Daoy (cell line): Measurements from ENCODE around the gene PTGS1. TPM values are rescaled to one million over a fixed set of nuclear protein-coding genes. Genes with fewer than 3 reads are reported as not detected.
"Not testable (repeated sequence)": the region's sequence is repeated elsewhere in the genome, so short reads cannot be mapped to it uniquely, and the experiment has no call there.

Experiments used
- DNase-seq: peaks from one replicate; pipeline ENCODE4 v3.0.0-alpha.2; 2015; ENCODE audit warnings: low read depth
- total RNA-seq: library from RNA; depleted of rRNA; stranded (reverse); fragments of >200 nt; shearing (Covaris generic); gene quantifications from 2 replicates; pipeline ENCODE4 v1.2.3, GENCODE V29; 2014; rRNA removed

Gene PTGS1
- total RNA-seq: 0.51 TPM in 1 of 2 replicates, not detected in the other

DNA sequence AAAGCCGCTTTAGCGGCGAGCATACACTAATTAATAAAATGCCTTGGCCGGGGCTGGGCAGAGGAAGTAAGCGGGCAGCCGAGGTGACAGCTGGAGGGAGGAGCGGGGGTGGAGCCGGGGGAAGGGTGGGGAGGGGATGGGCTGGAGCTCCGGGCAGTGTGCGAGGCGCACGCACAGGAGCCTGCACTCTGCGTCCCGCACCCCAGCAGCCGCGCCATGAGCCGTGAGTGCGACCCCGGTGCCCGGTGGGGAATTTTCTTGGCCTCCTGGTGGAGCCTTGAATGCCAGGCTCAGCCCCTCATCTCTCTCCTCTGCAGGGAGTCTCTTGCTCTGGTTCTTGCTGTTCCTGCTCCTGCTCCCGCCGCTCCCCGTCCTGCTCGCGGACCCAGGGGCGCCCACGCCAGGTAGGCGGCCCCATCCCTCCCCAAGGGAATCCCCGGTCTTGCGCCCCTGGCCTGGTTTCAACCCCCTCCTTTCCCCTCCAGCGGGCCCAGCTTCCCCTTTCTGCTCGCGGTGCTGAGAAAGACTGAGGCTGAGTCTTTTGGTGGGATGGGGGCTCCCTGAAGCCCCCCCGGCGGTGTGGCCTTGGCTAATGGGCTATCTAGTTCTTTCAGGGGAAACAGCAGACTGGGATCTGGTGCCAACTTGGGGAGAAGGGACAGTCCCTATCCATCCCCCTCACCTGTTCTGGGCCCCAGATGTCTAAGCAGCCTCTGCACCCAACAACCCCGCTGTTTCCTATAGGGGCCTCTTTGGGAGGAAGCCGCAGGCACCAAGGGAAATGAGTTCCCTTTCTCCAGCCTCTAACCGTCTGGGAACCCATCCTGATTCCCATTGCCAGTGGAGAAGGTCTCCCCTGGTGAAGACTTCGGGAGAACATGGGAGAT is at the start of gene PTGS1:
PTGS1 (plus strand) TSS at position 156 of the 887 bp plus-strand sequence; CDS start at position 217, 61 bp downstream.
- peak; percentile 39 for DNase-seq

- DNase-seq: no peak
Measured at GRCh38 chr9:122322553-122322952, 48.3 kb upstream of the PTGS1 start.

GRCh38 chr9:122324665-122325064 is 46.2 kb upstream of the PTGS1 start:
- not testable (repeated sequence) for DNase-seq

DNA sequence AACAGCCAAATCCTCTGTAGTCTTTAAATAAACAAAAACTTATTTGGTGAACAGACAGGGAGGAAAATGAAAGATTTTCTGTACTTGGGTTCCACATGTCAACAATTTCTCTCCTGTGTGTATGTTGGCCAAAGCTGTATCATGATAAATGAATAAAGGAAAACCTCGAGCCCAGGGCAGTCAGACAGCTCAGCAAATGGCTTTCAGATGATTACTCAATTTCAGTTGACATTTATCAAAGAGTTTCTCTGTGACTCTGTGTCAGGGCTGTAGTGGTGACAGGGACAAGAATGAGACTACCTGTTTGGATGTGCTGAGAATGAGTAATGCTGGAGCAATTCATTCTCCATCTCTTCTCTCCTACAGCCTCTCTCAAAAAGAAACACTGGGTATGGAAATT is 45.7 kb upstream of the PTGS1 start:
- DNase-seq: no peak

GRCh38 chr9:122327175-122327574 is 43.6 kb upstream of the PTGS1 start:
- DNase-seq: no peak

- no peak for DNase-seq
Measured at GRCh38 chr9:122329597-122329996, 41.2 kb upstream of the PTGS1 start.

- not testable (repeated sequence) for DNase-seq
Measured at GRCh38 chr9:122330466-122330865, 40.4 kb upstream of the PTGS1 start.

DNA sequence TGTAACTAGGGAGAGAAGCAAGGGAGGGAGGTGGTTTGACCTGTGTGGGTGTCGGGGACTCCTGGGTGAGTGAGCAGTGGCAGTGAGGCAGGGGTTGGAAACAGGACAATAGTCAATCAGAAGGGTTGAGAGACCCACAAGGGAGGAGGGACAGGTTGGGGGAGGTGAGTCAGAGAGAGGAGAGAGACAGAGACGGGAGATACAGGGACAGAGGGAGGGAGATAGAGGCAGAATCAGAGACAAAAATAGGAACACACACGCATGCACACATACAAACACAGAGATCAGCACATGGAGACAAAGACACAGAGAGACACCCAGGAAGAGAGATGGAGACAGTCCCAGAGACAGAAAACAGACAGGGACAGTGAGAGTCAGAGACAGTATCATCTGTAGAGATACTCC is 39.3 kb upstream of the PTGS1 start:
- DNase-seq: no peak

DNA sequence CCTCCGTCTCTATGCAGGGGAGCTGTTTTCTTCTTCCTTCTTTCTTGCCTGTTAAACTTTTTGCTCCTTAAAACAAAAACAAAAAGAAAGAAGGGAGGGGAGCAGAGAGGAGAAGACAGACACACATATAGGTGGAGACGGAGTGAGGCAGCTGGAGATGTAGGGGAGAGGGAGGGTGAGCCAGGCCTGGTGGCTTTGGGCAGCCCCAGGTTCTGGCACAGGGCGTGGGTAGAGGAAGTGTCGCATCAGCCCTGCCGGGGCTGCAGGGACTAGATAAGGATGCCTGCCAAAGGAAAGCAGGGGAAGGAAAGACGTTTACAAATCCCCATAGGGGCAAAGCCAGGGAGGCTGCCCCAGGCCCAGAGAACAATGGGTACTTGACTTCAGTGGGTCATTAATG is 38.7 kb upstream of the PTGS1 start:
- no peak for DNase-seq

- DNase-seq: no peak
Measured at GRCh38 chr9:122332644-122333043, 38.2 kb upstream of the PTGS1 start.

DNA sequence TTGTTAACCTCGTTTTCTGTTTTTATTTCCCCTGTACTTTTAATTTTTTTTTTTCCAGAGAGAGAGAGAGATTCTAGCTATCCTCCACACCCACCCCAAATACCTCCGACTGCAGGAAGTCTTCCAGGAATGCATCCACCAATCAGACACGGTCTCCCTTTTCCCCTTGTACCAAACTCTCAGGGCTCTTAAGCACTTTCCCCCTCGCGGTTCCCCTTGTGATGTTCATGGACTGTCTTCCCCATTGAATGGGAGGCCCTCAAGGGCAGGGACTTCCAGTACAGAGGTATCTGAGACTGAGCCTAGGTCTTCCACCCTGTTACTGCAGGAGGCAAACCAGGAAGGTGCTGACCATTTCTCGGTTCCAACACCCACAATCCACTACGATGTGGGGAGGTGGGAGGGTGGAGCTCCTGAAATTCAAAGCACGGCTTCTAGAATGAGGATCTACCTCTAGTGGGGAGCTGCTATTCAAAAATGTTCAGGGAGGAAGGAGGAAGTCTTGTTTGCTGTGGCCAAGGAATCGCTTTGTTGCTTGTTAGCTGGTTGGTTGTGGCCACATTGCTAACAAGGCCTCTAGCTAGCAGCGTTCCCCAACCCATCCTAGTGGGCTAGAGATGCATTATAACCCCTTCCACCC is 37.5 kb upstream of the PTGS1 start:
- DNase-seq: no peak

GRCh38 chr9:122334916-122335315 is 35.9 kb upstream of the PTGS1 start:
- DNase-seq: peak; percentile 41

DNA sequence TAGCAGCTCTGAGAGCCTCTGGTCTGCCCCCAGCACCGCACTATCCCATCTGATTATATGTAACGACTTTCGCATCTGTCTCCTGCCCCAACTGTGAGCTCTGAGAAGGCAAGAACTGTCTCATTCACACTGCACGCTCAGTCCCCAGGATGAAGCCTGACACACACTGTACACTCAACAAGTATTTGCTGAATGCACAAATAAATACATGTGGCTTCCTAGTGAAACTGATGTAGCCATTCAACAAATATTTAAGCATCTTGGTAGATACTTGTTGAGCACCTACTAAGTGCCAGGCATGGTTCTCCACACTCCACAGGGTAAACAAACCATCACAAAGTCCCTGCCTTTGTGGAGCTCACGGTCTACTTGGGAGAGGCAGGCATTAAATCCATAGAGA is 34.6 kb upstream of the PTGS1 start:
- DNase-seq: no peak

DNA sequence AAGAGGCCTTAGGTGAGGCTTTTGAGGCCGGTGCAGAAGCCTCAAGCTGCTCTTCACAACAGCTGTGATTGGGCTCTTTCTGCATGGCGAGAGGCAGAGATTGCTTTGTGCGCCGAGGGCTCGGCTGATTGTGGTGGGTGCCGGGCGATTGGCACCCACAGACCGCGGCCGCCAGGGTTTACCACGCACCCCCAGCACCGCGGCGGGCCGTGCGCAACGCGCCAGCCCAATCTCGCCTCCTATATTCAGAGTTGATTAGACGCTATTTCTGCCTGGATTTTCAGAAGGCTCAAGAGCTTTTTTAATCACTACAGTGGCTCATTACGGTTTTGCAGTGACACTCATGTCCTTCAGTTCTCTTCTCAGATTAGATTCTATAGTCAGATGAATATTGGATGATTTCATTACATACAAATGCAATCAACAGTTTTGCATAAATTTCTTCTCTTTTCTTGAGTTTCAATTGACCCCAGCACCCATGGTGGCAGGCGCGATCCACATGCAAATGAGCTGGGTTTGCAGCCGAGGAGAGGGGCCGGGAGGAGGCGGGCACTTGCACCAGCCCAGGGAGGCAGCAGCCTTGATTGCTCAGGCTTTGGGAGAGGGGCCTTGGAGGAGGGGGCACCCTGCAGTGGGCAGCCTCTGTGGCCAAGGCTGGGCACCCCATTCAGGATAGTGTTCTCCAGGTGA is 33.8 kb upstream of the PTGS1 start:
- no peak for DNase-seq

- DNase-seq: no peak
Measured at GRCh38 chr9:122337556-122337929, 33.3 kb upstream of the PTGS1 start.

- DNase-seq: no peak
Measured at GRCh38 chr9:122338536-122338935, 32.3 kb upstream of the PTGS1 start.

GRCh38 chr9:122338994-122339393 is 31.8 kb upstream of the PTGS1 start:
- no peak for DNase-seq

- no peak for DNase-seq
Measured at GRCh38 chr9:122339579-122339978, 31.2 kb upstream of the PTGS1 start.

DNA sequence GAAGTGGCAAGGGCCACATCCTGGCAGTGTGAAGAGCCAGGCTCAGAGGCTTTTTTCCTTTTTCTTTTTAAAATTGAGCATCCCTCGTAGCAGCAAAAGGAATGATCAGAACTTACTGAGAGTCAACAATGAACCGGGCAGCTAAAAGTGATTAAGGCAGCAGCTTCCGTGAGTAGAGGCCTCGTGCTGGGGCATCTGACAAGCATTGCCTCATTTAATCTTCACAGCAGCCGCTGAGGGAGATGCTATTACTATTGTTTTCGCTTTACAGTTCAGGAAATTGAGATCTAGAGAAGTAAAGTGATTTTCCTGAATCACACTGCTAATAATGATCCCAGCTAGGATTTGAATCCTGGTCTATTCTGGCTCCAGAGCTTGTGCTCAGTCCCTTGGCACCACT is 30.7 kb upstream of the PTGS1 start:
- DNase-seq: no peak

DNA sequence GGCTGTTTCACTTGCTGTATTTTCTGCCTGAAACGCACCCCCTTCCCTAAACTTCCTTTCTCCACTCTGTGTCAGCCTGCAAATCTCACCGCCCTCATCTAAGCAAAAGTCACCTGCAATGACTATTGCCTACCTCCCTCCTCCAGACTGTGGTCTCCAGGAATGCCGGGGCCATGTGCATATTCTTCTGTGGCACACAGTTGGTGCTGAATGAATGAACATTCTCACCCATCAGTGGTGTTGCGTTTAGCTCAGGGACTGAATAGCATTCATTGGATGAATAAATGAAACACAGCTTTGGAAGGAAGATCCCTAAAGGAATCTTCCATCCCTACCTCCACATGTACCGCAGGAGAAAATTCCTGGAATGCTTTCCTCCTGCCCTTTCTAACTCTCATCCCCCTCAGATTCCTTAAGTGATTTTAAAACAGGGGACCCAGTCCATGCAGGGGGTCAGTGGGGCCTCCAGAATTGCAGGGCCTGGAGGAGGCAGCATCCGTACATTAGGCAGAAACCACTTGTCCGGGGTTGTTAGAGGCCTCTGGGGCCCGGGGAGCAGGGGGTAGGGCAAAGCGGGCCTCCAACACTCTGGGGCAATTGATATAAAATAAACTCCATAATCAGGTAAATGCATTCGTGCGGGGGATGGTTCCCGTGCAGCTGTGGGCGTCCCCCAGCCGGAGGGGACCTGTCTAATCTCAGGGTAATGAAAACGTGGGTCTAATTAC is 28.3 kb upstream of the PTGS1 start:
- no peak for DNase-seq

GRCh38 chr9:122346478-122347347 is 24.1 kb upstream of the PTGS1 start:
- DNase-seq: peak; percentile 49
